GM19455 (cell line): ENCODE results near the gene SORD.
"Not testable (repeated sequence)": the region's sequence is repeated elsewhere in the genome, so short reads cannot be mapped to it uniquely, and the experiment has no call there.

ENCODE experiments used
- ATAC-seq: cut with Tn5 transposase; IDR thresholded peaks from one replicate; pipeline ENCODE4 v1.9.1; 2021; ENCODE audit not compliant: unreplicated experiment

SORD gene

GRCh38 chr15:45058690-45059675 is 36.0 kb downstream of the SORD start:
- ATAC-seq = not testable (repeated sequence)

DNA sequence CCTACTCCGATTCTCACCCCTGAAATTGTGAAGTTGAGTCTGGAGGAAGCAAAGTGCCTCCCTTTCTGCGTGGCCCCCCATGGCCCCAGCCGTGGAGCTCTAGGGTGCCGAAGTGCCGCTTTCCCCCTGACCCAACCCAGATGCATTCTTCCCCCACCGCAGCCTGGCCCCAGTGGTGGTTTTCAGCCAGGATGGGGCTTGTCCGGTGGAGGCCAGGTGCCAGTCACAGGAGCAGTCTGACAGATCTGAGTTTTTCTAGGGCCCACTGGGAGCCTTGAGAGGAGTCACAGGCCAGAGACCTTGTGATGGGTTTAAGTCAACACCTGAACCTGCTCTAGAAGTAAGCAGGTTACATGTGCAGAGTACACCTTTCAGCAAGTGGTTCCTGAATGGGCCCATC is 39.3 kb downstream of the SORD start:
- ATAC-seq = not testable (repeated sequence)

DNA sequence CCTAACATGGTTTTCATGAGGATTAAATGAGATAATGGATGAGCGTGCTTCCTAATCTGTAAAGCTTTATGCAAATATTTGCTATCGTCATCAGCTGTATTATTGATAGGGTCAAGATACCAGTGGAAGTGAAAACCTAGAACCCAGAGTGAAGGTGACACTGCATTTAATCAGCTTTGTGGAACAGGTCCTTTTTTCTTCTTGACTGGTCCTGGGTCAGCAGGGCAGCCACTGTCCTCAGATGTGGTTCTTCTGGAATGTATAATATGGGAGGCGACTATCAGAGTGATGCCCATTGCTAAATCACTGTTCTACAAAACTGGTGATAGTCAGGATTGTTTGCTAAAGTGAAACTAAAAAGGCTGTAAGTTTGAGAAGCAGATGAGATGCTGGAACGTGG is 41.4 kb downstream of the SORD start:
- ATAC-seq = no peak

GRCh38 chr15:45069942-45070360 is 47.0 kb downstream of the SORD start:
- ATAC-seq = not testable (repeated sequence)

DNA sequence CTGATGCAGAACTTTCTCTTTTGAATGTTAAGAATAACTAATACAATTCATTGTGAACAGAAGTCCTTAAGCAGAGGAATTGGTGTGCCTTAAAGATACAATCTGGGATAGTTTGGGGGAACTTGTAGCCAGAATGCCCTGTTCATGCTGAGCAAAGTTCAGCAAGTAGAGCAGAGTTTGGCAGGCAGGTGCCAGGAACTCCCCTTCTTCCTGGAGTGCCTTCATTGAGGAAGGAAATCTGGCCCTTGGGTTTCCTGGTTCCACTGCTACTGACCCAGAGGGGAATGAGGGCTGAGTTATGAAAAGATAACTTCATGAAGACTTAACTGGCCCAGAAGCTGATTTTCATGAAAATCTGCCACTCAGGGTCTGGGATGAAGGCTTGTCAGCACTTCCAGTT is 50.6 kb downstream of the SORD start:
- ATAC-seq = not testable (repeated sequence)

DNA sequence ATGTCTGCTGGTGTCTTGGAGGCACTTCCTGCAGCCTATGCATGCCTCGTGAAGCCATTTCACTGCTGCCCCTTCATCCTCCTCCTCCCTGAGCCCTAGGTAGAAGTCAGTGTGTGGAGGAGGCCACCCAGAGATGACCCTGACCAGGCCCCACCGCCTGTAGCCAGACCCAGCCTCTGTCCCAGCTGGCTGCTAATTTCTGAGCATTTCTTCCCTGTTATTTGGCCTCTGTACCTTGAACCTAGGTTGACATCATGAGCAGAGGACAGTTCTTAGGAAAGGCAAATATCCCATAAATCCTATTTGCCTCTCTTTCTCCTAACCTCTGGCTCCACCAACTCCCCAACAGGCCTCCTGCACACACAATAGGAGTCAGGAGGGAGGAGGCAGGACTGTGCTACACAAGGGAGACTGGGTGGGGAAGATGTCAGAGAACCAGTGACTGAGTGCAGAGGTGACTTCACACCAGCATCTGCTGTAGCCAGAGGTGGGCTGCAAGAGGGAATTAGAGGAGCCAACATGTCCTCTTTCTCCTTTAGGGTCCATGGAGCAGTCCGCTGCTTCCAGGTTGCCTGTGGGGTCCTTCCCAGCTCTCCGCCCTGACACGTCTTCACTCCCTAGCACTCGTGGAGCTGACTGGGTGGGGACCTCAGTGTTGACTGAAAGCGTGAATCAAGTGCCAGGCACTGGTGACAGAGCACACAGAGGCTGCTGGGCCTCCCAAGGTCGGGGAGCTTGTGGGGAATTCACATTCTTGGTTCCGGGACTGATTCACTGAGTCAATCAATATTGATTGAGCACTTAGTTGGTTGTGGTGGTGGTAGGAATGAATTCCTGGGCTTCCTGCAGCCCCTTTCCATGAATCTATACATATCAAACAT is 52.7 kb downstream of the SORD start:
- not testable (repeated sequence) for ATAC-seq

DNA sequence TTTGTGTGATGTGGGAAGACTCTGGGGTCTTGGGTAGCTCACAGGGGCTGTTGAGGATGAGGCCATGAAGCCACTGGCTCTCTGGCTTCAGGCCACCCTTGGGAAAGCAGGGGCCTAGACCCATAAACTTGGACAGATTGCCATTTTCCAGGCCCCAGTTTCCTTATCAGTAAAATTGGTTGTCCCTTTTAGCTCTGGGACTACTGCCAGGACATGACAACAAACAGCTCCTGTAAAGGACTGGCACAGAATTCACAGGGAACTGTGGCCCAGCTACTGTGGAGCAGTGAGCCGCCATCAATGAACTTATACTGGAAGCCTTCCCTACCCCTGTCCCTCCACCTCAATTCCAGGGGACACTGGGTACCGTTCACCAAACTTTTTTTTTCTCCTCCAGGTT is 54.4 kb downstream of the SORD start:
- not testable (repeated sequence) for ATAC-seq

DNA sequence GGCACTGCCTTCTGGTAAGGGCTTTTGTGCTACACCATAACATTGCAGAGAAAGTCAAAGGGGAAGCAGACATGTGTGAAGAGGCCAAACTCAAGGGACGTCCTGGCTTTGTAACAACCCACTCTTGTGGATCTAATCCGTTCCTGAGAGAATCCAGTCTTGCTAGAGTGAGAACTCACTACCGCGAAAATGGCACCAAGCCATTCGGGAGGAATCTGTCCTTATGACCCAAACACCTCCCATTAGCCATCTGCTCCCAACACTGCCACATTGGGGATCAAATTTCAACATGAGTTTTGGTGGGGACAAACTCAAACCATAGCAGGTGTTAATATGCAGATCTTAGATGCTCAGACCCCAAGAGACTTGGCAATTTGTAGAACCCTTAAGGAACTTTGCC is 56.2 kb downstream of the SORD start:
- ATAC-seq = not testable (repeated sequence)

GRCh38 chr15:45079628-45080246 is 56.7 kb downstream of the SORD start:
- not testable (repeated sequence) for ATAC-seq

- not testable (repeated sequence) for ATAC-seq
These were observed 57.6 kb downstream of the SORD start for GRCh38 chr15:45080593-45080992.

DNA sequence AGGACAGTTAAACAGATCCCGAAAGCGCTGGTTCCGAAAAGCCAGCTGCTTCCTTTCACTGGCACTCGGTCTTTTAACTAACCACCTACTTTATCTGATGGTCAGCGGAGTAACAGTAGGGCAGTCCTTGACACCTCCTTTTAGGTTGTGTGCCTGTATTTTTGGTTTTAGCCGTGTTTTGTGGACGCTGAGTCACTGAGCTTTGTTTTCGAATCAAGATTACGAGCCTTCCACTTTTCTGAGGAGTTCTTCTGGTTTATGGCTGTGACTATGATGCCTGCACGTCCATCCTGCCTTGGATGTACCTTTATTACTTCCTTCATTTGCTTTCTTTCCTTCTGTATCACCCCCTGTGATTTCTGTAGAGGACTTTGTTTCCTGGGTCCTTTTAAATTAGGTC is 59.4 kb downstream of the SORD start:
- ATAC-seq = not testable (repeated sequence)

- no peak for ATAC-seq
These were observed 60.2 kb downstream of the SORD start for GRCh38 chr15:45083223-45083622.

DNA sequence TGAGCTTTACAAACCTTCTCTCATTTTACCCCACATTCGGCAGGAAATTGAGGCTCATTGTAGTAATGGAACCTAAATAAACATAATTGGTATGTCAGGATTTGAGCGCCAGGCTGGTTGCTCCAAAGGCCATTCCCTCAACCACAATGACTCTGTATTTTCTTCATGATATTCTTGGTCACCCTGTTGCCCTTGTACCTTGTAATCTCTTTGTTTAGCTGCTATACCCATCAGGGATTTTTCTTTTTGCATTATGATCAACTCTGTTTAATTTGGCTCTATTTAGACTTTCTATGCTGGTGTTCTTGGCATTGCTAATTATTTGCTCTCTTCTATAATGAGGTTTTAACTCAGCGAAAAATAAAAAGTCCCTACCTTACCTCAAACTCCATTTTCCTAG is 61.2 kb downstream of the SORD start:
- no peak for ATAC-seq

DNA sequence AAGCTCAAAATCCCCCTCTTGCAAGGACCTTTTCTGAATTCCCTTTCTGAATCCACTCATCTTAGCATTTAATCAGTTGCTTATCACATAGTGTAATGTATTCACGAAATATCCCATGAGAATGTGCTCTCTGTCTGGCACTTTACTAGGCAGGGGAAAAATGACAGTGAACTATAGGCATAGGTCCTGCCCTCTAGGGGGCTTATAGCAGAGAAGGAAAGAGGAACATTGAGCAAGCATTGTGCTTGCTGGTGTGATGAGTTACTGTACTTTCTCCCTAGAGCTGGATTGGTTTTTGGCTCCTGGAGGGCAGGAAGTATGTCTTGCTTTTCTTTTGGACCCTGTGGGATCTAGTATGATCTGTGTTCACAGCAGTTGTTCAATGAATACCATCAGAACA is 64.5 kb downstream of the SORD start:
- no peak for ATAC-seq

DNA sequence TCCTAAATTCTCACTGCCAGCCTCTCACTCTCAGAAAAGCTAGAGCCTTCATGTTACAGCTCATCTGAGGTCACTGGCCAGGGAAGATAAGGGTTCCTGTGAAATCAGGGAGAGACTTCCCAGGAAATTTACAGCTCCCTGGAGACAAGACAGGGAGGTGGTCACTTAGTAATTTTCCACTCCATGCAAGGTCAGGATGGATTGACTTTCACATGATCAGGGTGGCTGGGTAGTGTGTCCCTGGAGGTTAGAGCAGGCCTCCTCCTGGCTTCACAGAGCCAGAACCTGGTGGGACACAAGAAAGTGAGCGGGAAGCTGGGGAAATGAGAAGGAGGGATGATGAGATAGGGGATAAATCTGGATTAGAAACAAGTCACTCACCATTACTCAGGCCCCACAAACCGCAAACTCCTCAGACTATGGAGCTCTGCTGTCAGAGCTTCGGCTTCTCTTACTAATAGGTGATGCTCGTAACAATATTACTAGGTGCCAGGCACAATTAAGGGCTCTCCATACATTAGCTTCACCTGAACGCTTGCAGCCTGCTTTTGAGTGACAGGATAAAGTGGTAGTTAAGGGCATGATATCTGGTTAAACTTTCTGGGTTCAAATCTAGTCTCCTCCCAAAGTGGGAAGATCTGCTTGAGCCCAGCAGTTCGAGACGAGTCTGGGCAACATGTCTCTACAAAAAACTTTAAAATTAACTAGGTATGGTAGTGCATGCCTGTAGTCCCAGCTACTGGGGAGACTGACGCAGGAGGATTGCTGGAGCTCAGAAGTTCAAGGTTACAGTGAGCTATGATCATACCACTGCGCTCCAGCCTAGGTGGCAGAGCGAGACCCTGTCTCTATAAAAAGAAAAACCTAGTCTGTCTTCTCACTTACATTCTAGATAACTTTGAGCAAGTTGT is 66.1 kb downstream of the SORD start:
- ATAC-seq = no peak

DNA sequence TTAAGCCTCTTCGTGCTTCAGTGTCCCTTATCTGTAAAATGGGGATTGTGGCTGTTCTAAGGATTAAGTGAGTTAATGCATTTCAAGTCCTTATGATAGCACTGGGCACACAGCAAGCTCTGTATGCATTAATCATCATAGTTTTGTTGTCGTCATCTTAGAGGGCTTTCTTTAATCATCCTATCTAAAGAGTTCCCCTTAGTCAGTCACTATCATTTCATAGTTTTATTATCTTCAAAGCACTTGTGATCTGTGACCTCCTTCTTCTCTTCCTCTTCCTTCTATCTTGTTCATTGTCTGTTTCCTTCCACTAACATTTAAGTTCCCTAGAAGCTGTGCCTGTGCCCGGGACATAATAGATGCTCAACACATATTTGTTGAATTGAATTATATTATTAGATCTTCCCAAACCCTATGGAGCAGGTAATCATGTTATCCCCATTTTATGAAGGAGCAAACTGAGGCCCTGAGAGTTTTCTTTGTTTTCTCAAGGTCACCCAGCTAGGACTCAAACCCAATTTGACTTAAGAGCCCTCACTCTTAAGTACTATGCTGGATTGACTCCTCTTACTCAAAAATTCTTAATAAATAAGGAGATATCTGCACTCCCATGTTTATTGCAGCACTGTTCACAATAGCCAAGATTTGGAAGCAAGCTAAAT is 66.8 kb downstream of the SORD start:
- ATAC-seq = no peak

- ATAC-seq = no peak
These were observed 68.2 kb downstream of the SORD start for GRCh38 chr15:45091161-45091560.

- ATAC-seq = no peak
These were observed 68.6 kb downstream of the SORD start for GRCh38 chr15:45091576-45091975.

GRCh38 chr15:45093013-45093412 is 70.0 kb downstream of the SORD start:
- no peak for ATAC-seq
